Loucy (cell line): ENCODE measurements around the gene C8B.

Source experiments
- H2AFZ ChIP-seq: fragments of 200-600 bp; sonication (generic); 2 replicates; pipeline ENCODE4 v1.6.0; 2016; ENCODE audit warnings: antibody characterized with exemption, mild to moderate bottlenecking, low read length, moderate library complexity
- H3F3A ChIP-seq: fragments of 200-600 bp; 2 replicates; pipeline ENCODE4 v1.6.0; 2016; ENCODE audit warnings: antibody characterized with exemption, low read depth, mild to moderate bottlenecking
- H3K27me3 ChIP-seq: fragments of 200-600 bp; sonication (generic); 2 replicates; pipeline ENCODE4 v1.6.1; 2014; ENCODE audit warnings: low read length, mild to moderate bottlenecking; ENCODE audit not compliant: insufficient read depth, poor library complexity, severe bottlenecking
- H3K36me3 ChIP-seq: fragments of 200-600 bp; sonication (generic); 2 replicates; pipeline ENCODE4 v1.6.1; 2016; ENCODE audit warnings: low read length; ENCODE audit not compliant: insufficient read depth
- H3K4me1 ChIP-seq: fragments of 200-600 bp; sonication (generic); 2 replicates; pipeline ENCODE4 v1.5.1; 2014; ENCODE audit warnings: low read length, mild to moderate bottlenecking; ENCODE audit not compliant: insufficient read depth, poor library complexity, severe bottlenecking
- H3K4me2 ChIP-seq: fragments of 200-600 bp; sonication (generic); 2 replicates; pipeline ENCODE4 v1.6.0; 2014; ENCODE audit warnings: antibody characterized with exemption, low read length, low read depth, mild to moderate bottlenecking; ENCODE audit not compliant: poor library complexity, severe bottlenecking
- H3K4me3 ChIP-seq: fragments of 200-600 bp; sonication (generic); 2 replicates; pipeline ENCODE4 v1.5.1; 2014; ENCODE audit warnings: low read length, mild to moderate bottlenecking, mixed read lengths; ENCODE audit not compliant: poor library complexity, severe bottlenecking
- H3K79me2 ChIP-seq: fragments of 200-600 bp; sonication (generic); 2 replicates; pipeline ENCODE4 v1.6.1; 2014; ENCODE audit warnings: low read length; ENCODE audit not compliant: insufficient read depth
- H3K9ac ChIP-seq: fragments of 200-600 bp; sonication (generic); 2 replicates; pipeline ENCODE4 v1.6.0; 2014; ENCODE audit warnings: mild to moderate bottlenecking, low read depth, low read length, moderate library complexity; ENCODE audit not compliant: poor library complexity, severe bottlenecking
- H3K9me2 ChIP-seq: fragments of 200-600 bp; sonication (generic); replicated peaks from 2 replicates; pipeline ENCODE4 v1.6.1; 2016; ENCODE audit warnings: low read depth, low read length, mixed read lengths
- H3K9me3 ChIP-seq: fragments of 200-600 bp; sonication (generic); 2 replicates; pipeline ENCODE4 v1.6.1; 2014; ENCODE audit warnings: mild to moderate bottlenecking, antibody characterized with exemption, low read length, low read depth; ENCODE audit not compliant: insufficient read depth
- H4K20me1 ChIP-seq: fragments of 200-600 bp; sonication (generic); 2 replicates; pipeline ENCODE4 v1.6.0; 2014; ENCODE audit warnings: antibody characterized with exemption, low read length, mild to moderate bottlenecking; ENCODE audit not compliant: insufficient read depth, poor library complexity, severe bottlenecking
- CTCF ChIP-seq: fragments of 200-600 bp; sonication (generic); conservative IDR thresholded peaks from 2 replicates; pipeline ENCODE4 v1.5.1; 2014; ENCODE audit warnings: mild to moderate bottlenecking, antibody characterized with exemption, low read length
- EZH2phosphoT487 ChIP-seq: fragments of 200-600 bp; IDR thresholded peaks from 2 replicates; pipeline ENCODE4 v1.6.1; 2018; ENCODE audit warnings: antibody characterized with exemption, mild to moderate bottlenecking, moderate library complexity, borderline replicate concordance

Gene C8B

GRCh38 chr1:57007472-57007871 is 41.7 kb upstream of the C8B start:
- TF ChIP-seq EZH2phosphoT487 (no peak), CTCF (no peak)

GRCh38 chr1:57003398-57004139 is 37.8 kb upstream of the C8B start:
- TF ChIP-seq CTCF (no peak), EZH2phosphoT487 (no peak)

More at GRCh38 chr1:57007472-57007871, 41.7 kb upstream of the C8B start:
- H2AFZ ChIP-seq, result no peak overlapping the region
- H3K4me2 ChIP-seq, result no peak overlapping the region
- no peaks in the 10 kb centered on the region for H3K4me1 ChIP-seq
- H3K79me2 ChIP-seq, result no peaks in the 10 kb centered on the region
- no peaks in the 10 kb centered on the region for H3K36me3 ChIP-seq
- no peaks in the 10 kb centered on the region for H3K9me3 ChIP-seq
- no peaks in the 10 kb centered on the region for H3K27me3 ChIP-seq
- no peak overlapping the region for H3K4me3 ChIP-seq
- no peaks in the 10 kb centered on the region for H3F3A ChIP-seq
- H3K9ac ChIP-seq, result no peak overlapping the region
- no peaks in the 10 kb centered on the region for H3K9me2 ChIP-seq
- no peaks in the 10 kb centered on the region for H4K20me1 ChIP-seq

GRCh38 chr1:56995414-56996100 is 29.7 kb upstream of the C8B start:
- TF ChIP-seq EZH2phosphoT487 (no peak), CTCF (no peak)
- Histone ChIP-seq H3K9me3 (no peaks in the 10 kb centered on the region), H3K79me2 (no peaks in the 10 kb centered on the region), H3K4me3 (no peak overlapping the region), H3K4me1 (no peaks in the 10 kb centered on the region), H3K9me2 (no peaks in the 10 kb centered on the region), H3F3A (no peaks in the 10 kb centered on the region), H2AFZ (no peak overlapping the region), H3K4me2 (no peak overlapping the region), H3K27me3 (no peaks in the 10 kb centered on the region), H3K9ac (no peak overlapping the region), H3K36me3 (no peaks in the 10 kb centered on the region), H4K20me1 (no peaks in the 10 kb centered on the region)

More at GRCh38 chr1:57003398-57004139, 37.8 kb upstream of the C8B start:
- Histone ChIP-seq H3K9me2 (no peaks in the 10 kb centered on the region), H3K36me3 (no peaks in the 10 kb centered on the region), H3K79me2 (no peaks in the 10 kb centered on the region), H3K4me2 (no peak overlapping the region), H3K9me3 (no peaks in the 10 kb centered on the region), H2AFZ (no peak overlapping the region), H4K20me1 (no peaks in the 10 kb centered on the region), H3F3A (no peaks in the 10 kb centered on the region), H3K9ac (no peak overlapping the region), H3K4me1 (no peaks in the 10 kb centered on the region), H3K27me3 (no peaks in the 10 kb centered on the region), H3K4me3 (no peak overlapping the region)
